Mesenchymal stem cell (in vitro differentiated cells and primary cell): Measurements from ENCODE around the gene WNT5A.

Source experiments
- DNase-seq: peaks from one replicate; pipeline ENCODE4 v3.0.0-alpha.2; 2013
- H2AFZ ChIP-seq: one replicate; pipeline ENCODE4 v1.6.1; 2013; ENCODE audit warnings: low read depth, mild to moderate bottlenecking, control low read depth, inconsistent platforms, low read length, moderate library complexity
- H2AK5ac ChIP-seq: 2 replicates; pipeline ENCODE4 v1.6.1; 2013; ENCODE audit warnings: low read length, moderate library complexity, mild to moderate bottlenecking, inconsistent platforms; ENCODE audit not compliant: severe bottlenecking
- H2BK120ac ChIP-seq: one replicate; pipeline ENCODE4 v1.6.1; 2013; ENCODE audit warnings: low read depth, mild to moderate bottlenecking, inconsistent platforms, low read length, moderate library complexity
- H2BK12ac ChIP-seq, 2 experiments: one replicate each; pipeline ENCODE4 v1.6.1; 2013; ENCODE audit warnings: inconsistent platforms in 2 of 2, low read length in 2 of 2, mild to moderate bottlenecking in 2 of 2, moderate library complexity in 2 of 2, control low read depth in 1 of 2
- H2BK15ac ChIP-seq: one replicate; pipeline ENCODE4 v1.6.1; 2013; ENCODE audit warnings: mild to moderate bottlenecking, low read depth, inconsistent platforms; ENCODE audit not compliant: poor library complexity, severe bottlenecking
- H2BK5ac ChIP-seq: 2 replicates; pipeline ENCODE4 v1.6.1; 2013; ENCODE audit warnings: low read depth, mild to moderate bottlenecking, low read length, control low read depth, inconsistent platforms; ENCODE audit not compliant: poor library complexity, severe bottlenecking
- H3K14ac ChIP-seq, 2 experiments: one replicate each; pipeline ENCODE4 v1.6.1; 2013; ENCODE audit warnings: inconsistent platforms in 2 of 2, low read length in 2 of 2, control low read depth in 1 of 2, mild to moderate bottlenecking in 1 of 2, moderate library complexity in 1 of 2
- H3K18ac ChIP-seq, 2 experiments: one replicate each; pipeline ENCODE4 v1.6.1; 2013; ENCODE audit warnings: inconsistent platforms in 2 of 2, low read length in 2 of 2, control low read depth in 1 of 2, low read depth in 1 of 2, mild to moderate bottlenecking in 1 of 2
- H3K23ac ChIP-seq, 2 experiments: one replicate each; pipeline ENCODE4 v1.6.1; 2013; ENCODE audit warnings: inconsistent platforms in 2 of 2, low read length in 2 of 2, mild to moderate bottlenecking in 2 of 2, moderate library complexity in 2 of 2, control low read depth in 1 of 2
- H3K27ac ChIP-seq: 2 replicates; pipeline ENCODE4 v1.5.1; 2013; ENCODE audit warnings: mild to moderate bottlenecking, moderate library complexity, low read length, control low read depth, inconsistent platforms; ENCODE audit not compliant: poor library complexity, severe bottlenecking
- H3K27me3 ChIP-seq, 2 experiments: 2 replicates each; pipeline versions ENCODE4 v1.6.1 to v1.7.0; 2013; ENCODE audit warnings: low read length in 2 of 2, mild to moderate bottlenecking in 2 of 2, moderate library complexity in 2 of 2, control low read depth in 1 of 2, inconsistent platforms in 1 of 2; ENCODE audit not compliant: control insufficient read depth in 1 of 2, insufficient read depth in 1 of 2
- H3K36me3 ChIP-seq, 2 experiments: 2 replicates each; pipeline versions ENCODE4 v1.6.1 to v1.7.0; 2013; ENCODE audit warnings: low read length in 2 of 2, control low read depth in 1 of 2, inconsistent platforms in 1 of 2, low read depth in 1 of 2, mild to moderate bottlenecking in 1 of 2; ENCODE audit not compliant: insufficient read depth in 2 of 2, control insufficient read depth in 1 of 2
- H3K4ac ChIP-seq, 2 experiments: one replicate each; pipeline ENCODE4 v1.6.1; 2013; ENCODE audit warnings: inconsistent platforms in 2 of 2, low read length in 2 of 2, mild to moderate bottlenecking in 2 of 2, moderate library complexity in 2 of 2, control low read depth in 1 of 2, low read depth in 1 of 2
- H3K4me1 ChIP-seq: 2 replicates; pipeline ENCODE4 v1.6.1; 2013; ENCODE audit warnings: low read depth, low read length, control low read depth; ENCODE audit not compliant: control insufficient read depth, insufficient read depth
- H3K4me2 ChIP-seq: 2 replicates; pipeline ENCODE4 v1.6.1; 2013; ENCODE audit warnings: low read length, mild to moderate bottlenecking, inconsistent platforms; ENCODE audit not compliant: poor library complexity, severe bottlenecking
- H3K4me3 ChIP-seq, 2 experiments: 2 replicates each; pipeline versions ENCODE4 v1.5.1 to v1.7.0; 2013; ENCODE audit warnings: low read length in 2 of 2, mild to moderate bottlenecking in 2 of 2, control low read depth in 1 of 2, low read depth in 1 of 2; ENCODE audit not compliant: insufficient read depth in 1 of 2
- H3K79me1 ChIP-seq: replicated peaks from 2 replicates; pipeline ENCODE4 v1.6.1; 2013; ENCODE audit warnings: mild to moderate bottlenecking, control low read depth, low read length, inconsistent platforms; ENCODE audit not compliant: poor library complexity, severe bottlenecking
- H3K9ac ChIP-seq: 2 replicates; pipeline ENCODE4 v1.7.0; 2013; ENCODE audit warnings: mild to moderate bottlenecking, low read length, moderate library complexity
- H3K9me3 ChIP-seq: 2 replicates; pipeline ENCODE4 v1.7.0; 2013; ENCODE audit warnings: mild to moderate bottlenecking, low read length; ENCODE audit not compliant: control insufficient read depth
- H4K8ac ChIP-seq: one replicate; pipeline ENCODE4 v1.6.1; 2013; ENCODE audit warnings: inconsistent platforms, mild to moderate bottlenecking, low read length, moderate library complexity
- H4K91ac ChIP-seq: one replicate; pipeline ENCODE4 v1.6.1; 2013; ENCODE audit warnings: mild to moderate bottlenecking, low read length, inconsistent platforms
- WGBS: methylation state at CpG from one replicate; pipeline ENCODE4 v1.1.7; 2013; ENCODE audit warnings: mixed read lengths; 5-methylcytosine and 5-hydroxymethylcytosine counted together

The WNT5A gene

DNA sequence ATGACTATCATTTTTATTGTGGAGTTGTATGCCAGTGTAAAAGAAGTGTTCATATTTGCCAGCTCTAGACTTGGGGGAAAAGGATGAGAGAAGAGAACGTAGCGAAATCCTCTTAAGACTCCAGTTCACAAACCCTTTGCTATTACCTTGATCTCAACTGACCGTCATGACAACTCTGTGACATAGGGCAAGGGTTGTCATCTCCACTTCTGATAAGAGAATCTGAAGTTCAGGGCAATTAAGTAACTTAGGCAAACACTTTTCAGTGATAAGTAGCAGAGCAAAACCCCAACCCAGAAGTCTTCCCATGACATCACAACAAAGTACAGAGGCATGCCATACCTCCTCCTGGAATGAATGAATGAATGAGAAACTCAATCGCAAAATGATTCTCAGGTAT lies 40.3 kb upstream of the WNT5A start:
- Histone ChIP-seq H3K36me3 (no peaks in the 10 kb centered on the region), H2BK5ac (no peak overlapping the region), H3K4ac (no peak overlapping the region), H2AK5ac (no peak overlapping the region), H3K27me3 (peaks cover 0 to 80% of the 10 kb centered on the region in 2 experiments), H3K9me3 (no peaks in the 10 kb centered on the region), H3K18ac (no peak overlapping the region), H3K27ac (no peak overlapping the region), H3K4me3 (no peak overlapping the region), H2BK120ac (no peak overlapping the region), H3K9ac (no peak overlapping the region), H2BK15ac (no peak overlapping the region), H3K4me2 (no peak overlapping the region), H3K23ac (no peak overlapping the region), H3K14ac (no peak overlapping the region), H2AFZ (no peak overlapping the region), H2BK12ac (no peak overlapping the region), H3K79me1 (no peaks in the 10 kb centered on the region), H4K91ac (no peak overlapping the region), H3K4me1 (peaks cover 14% of the 10 kb centered on the region), H4K8ac (no peak overlapping the region)
- WGBS, result 87% methylated on average over 2 of the region's 4 CpGs
- DNase-seq, result no peak

DNA sequence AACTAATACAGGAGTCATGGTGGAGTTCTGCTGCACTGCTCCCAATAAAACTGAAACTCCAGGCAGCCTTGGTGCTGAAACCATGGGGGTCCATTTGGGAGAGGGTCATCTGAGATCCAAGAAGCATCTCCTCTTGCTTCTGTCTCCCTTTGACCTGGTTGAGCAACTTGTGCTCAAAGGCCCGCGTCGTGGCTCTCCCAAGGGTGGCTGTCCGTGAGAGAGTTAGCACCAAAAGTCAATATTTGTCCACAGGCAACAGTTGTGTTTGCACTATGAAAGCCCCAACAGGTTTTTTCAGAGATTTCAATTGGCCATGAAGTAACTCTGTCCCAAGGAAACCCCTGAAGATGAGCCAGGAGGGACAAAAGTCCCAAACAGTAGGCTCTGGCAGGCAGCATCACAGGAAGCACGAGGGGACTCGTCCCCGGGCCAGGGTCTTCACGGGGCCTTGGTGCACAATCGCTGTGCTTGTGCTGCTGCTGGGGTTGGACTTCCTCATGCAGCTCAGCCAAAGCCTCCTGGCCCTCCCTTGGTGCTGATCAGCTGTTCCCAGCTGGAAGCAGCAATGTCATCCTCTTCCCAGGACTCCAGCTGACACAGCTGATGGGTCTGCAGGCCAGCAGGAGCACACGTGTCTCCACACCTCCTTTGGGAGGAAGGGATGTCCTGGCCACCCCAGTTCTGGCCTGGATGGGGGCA lies 39.4 kb upstream of the WNT5A start:
- H3K4me1 ChIP-seq, result peaks cover 17% of the 10 kb centered on the region
- H3K4me2 ChIP-seq, result no peak overlapping the region
- no peak overlapping the region for H2AFZ ChIP-seq
- peak overlapping the region; percentile 46 for H4K91ac ChIP-seq
- H3K9me3 ChIP-seq, result no peaks in the 10 kb centered on the region
- no peak overlapping the region for H2BK120ac ChIP-seq
- no peak overlapping the region for H2BK15ac ChIP-seq
- H2AK5ac ChIP-seq, result no peak overlapping the region
- 91% methylated on average over 10 of the region's 10 CpGs for WGBS
- H2BK5ac ChIP-seq, result no peak overlapping the region
- H3K18ac ChIP-seq, result peak overlapping the region in 1 of 2 experiments; percentile 12
- H3K79me1 ChIP-seq, result no peaks in the 10 kb centered on the region
- no peak overlapping the region for H3K4me3 ChIP-seq
- no peak overlapping the region for H3K23ac ChIP-seq
- no peak overlapping the region for H3K14ac ChIP-seq
- H3K4ac ChIP-seq, result no peak overlapping the region
- H4K8ac ChIP-seq, result no peak overlapping the region
- DNase-seq, result no peak
- H3K36me3 ChIP-seq, result no peaks in the 10 kb centered on the region
- H2BK12ac ChIP-seq, result no peak overlapping the region
- no peak overlapping the region for H3K27ac ChIP-seq
- peaks cover 0 to 71% of the 10 kb centered on the region in 2 experiments for H3K27me3 ChIP-seq
- no peak overlapping the region for H3K9ac ChIP-seq

DNA sequence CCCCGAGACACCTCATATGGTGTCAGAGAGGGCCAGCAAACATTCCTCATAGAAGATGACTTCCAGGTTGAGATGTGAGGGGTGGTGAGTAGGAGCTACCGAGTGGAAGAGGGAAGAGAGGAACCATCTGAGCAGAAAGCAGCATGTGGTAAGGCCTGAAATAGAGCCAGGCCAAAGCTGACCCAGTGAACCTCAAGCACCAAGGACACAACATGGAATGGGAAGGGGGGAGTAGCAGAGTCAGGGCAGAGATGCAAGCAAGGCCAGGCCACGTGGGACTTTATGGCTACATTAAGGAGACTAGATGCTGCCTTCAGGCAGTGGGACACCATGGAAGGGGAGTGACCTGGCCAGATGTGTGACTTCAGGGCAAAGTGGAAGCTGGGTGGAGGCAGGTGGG lies 38.3 kb upstream of the WNT5A start:
- WGBS, result 97% methylated on average over 3 of the region's 3 CpGs
- H2AK5ac ChIP-seq, result no peak overlapping the region

DNA sequence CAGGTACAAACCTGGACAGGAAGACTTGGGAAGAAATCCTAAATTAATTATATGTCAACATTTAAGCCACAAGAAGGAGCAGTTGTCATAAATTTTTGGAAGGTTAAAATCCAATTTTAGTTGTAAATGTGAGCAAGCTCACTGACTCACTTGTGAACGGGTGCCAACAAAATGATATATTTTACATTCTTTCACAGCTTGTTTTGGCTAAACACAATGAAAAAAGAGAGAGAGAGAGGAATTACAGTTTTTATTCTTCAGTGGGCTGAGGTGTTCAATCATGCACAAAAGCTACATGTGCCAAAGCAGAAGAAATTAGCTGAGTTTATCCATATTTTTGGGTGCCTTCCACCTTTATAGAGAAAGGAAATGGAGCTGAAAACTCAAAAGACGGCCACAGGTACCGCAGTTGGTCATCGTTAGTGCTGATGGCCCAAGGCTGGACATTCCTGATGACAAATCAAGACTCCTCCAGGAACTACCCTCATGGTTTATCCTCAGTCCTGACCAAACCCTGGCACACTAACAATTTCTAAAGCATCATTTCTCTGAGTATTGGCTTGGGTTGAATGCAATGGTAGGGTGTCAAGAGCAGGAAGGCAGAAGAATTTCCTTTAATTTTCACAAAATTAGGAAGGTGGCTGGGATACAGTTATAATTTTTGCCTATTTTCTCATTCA lies 37.6 kb upstream of the WNT5A start:
- Histone ChIP-seq H4K91ac (no peak overlapping the region), H3K9me3 (no peaks in the 10 kb centered on the region), H3K27me3 (peaks cover 0 to 62% of the 10 kb centered on the region in 2 experiments), H2AK5ac (no peak overlapping the region), H3K36me3 (no peaks in the 10 kb centered on the region), H3K18ac (no peak overlapping the region), H3K27ac (no peak overlapping the region), H2BK15ac (no peak overlapping the region), H3K4me3 (no peak overlapping the region), H3K4me2 (no peak overlapping the region), H3K79me1 (no peaks in the 10 kb centered on the region), H3K4me1 (peaks cover 21% of the 10 kb centered on the region), H3K4ac (no peak overlapping the region), H2AFZ (no peak overlapping the region), H4K8ac (no peak overlapping the region), H3K9ac (no peak overlapping the region), H3K23ac (no peak overlapping the region), H3K14ac (no peak overlapping the region), H2BK5ac (no peak overlapping the region), H2BK12ac (no peak overlapping the region), H2BK120ac (no peak overlapping the region)
- DNase-seq, result no peak
- 85% methylated on average over 2 of the region's 4 CpGs for WGBS

More for the DNA sequence above, 38.3 kb upstream of the WNT5A start:
- peak overlapping the region in 1 of 2 experiments; percentile 18 for H3K18ac ChIP-seq
- peaks cover 21% of the 10 kb centered on the region for H3K4me1 ChIP-seq
- no peak overlapping the region for H3K27ac ChIP-seq
- no peaks in the 10 kb centered on the region for H3K79me1 ChIP-seq
- H2BK5ac ChIP-seq, result no peak overlapping the region
- no peak overlapping the region for H4K91ac ChIP-seq
- no peaks in the 10 kb centered on the region for H3K9me3 ChIP-seq
- no peak overlapping the region for H4K8ac ChIP-seq
- H3K9ac ChIP-seq, result no peak overlapping the region
- no peak overlapping the region for H2BK120ac ChIP-seq
- no peak overlapping the region for H3K4ac ChIP-seq
- H2BK15ac ChIP-seq, result no peak overlapping the region
- H2AFZ ChIP-seq, result no peak overlapping the region
- H3K23ac ChIP-seq, result no peak overlapping the region
- H2BK12ac ChIP-seq, result peak overlapping the region in 1 of 2 experiments; percentile 57
- no peak overlapping the region for H3K4me3 ChIP-seq
- peaks cover 0 to 69% of the 10 kb centered on the region in 2 experiments for H3K27me3 ChIP-seq
- H3K4me2 ChIP-seq, result no peak overlapping the region
- peak overlapping the region in 1 of 2 experiments; percentile 76 for H3K14ac ChIP-seq
- no peaks in the 10 kb centered on the region for H3K36me3 ChIP-seq
- DNase-seq, result no peak
